Caki2 (cell line): ENCODE results near the gene MET. TPM values are rescaled to one million over a fixed set of nuclear protein-coding genes. Genes with fewer than 3 reads are reported as not detected.
"Not testable (repeated sequence)": the region's sequence is repeated elsewhere in the genome, so short reads cannot be mapped to it uniquely, and the experiment has no call there.

Experiments
- DNase-seq: peaks from one replicate; pipeline ENCODE4 v3.0.0-alpha.2; 2015; ENCODE audit warnings: low read depth
- in situ Hi-C: cut with HindIII; loops from 2 replicates; pipeline ENCODE4 v1.10.0; 2016; ENCODE audit warnings: low sequenced_read_pairs, low pct_unique_long_range_greater_than_20kb, mixed read lengths
- total RNA-seq: library from RNA; depleted of rRNA; stranded (reverse); fragments of >200 nt; shearing (Covaris generic); gene quantifications from 2 replicates; pipeline ENCODE4 v1.2.3, GENCODE V29; 2014; ENCODE audit warnings: low replicate concordance

MET gene
- total RNA-seq, 1 experiment from 2014 or later = 324 TPM

DNA sequence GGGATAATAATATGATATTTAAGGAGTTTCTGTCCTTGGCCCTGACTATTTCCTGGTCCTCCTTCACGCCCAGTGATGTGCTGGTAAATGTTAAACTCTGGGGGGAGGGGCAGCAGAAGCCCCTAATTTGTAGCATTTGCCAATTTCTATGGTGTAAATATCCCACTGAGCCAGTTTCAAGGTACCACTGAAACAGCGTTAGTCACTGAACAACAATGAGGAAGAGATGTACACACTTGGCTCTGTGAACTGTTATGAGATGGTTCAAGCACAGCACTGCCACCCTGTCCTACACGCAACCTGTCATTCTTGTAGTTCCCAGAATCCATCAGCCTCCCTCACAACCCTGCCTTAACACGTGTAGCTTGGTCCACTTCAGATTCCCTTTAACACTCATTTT, 39.8 kb downstream of the MET start:
- no peak for DNase-seq
- in situ Hi-C loops = no loop called here

DNA sequence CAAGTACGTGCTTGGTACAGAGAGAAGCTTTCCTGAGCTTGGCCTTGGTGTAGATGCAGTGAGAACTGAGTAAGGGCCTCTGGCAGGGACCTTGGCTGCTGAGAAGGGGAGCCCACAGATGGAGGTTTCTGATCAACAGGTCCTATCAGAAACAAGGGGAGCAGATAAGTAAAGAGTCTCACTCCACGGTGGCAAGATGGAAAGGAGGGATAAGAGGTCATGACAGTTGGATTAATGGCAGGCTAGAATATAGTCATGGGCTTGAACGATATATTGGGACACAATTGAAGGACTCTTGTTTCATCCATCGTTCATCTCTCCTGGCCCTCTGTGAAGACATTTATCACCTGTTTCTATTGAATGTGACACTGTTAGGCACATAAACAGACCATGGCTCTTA, 41.5 kb downstream of the MET start:
- no peak for DNase-seq
- in situ Hi-C loops = no loop called here

DNA sequence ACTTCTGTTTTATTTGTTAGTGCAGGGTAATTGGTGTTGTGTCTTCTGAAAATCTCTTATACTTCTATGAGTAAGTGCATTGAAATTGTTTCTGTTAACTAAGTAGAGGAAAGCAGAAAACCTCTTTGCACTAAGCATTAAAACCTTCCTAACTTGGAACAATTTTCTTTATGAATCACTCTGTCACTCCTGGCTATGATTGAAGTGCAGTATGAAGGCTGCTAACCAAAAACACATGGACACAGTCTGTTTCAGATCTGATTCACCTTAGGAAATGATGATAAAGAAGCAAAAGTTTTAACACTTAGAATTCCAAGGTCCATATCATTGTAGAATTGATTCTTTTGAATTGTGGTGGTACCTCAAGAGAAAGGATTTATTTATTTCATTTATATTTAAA, 41.9 kb downstream of the MET start:
- in situ Hi-C loops = no loop called here
- no peak for DNase-seq

DNA sequence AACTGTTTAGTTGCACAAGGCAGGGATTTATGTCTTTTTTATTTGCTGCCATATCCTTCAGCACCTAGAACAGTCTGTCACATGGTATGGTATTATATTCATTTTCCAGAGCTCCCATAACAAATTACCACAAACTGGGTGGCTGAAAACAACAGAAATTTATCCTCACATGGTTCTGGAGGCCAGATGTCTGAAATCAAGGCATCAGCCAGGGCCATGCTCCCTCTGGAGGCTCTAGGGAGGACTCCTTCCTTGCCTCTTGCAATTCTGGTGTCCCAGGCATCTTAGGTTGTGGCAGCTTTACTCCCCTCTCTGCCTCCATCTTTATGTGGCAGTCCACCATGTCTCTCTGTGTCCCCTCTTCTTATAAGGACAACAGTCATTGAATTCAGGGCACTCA, 43.1 kb downstream of the MET start:
- in situ Hi-C loops = no loop called here
- DNase-seq = no peak

DNA sequence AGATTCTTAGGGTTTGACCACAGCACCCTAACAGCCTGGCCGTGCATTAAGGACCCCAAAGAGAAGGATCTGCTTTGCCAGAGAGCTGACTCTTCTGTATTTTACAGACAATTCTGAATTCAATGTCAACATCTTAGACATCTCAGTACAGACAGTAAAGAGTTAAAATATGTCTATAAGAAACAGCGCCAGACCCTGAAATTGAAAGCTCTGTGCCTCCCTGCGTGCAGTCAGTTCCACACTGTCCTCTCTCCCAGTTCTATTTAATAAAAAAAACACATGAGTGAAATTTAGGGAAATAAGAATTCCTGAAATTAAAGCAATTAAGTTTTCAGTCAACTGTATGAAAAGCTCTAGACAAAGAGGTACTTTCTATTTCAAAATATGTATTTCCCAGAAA, 45.1 kb downstream of the MET start:
- no peak for DNase-seq
- in situ Hi-C loops = no loop called here

DNA sequence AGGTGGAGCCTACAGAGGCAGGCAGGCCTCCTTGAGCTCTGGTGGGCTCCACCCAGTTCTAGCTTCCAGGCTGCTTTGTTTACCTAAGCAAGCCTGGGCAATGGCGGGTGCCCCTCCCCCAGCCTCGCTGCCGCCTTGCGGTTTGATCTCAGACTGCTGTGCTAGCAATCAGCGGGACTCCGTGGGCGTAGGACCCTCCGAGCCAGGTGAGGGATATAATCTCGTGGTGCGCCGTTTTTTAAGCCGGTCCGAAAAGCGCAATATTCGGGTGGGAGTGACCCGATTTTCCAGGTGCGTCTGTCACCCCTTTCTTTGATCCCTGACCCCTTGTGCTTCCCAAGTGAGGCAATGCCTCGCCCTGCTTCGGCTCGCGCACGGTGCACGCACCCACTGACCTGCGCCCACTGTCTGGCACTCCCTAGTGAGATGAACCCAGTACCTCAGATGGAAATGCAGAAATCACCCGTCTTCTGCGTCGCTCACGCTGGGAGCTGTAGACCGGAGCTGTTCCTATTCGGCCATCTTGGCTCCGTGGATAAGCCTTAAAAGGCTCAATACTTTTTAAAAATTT, 52.0 kb downstream of the MET start:
- in situ Hi-C loops, DNase-seq: not testable (repeated sequence)

DNA sequence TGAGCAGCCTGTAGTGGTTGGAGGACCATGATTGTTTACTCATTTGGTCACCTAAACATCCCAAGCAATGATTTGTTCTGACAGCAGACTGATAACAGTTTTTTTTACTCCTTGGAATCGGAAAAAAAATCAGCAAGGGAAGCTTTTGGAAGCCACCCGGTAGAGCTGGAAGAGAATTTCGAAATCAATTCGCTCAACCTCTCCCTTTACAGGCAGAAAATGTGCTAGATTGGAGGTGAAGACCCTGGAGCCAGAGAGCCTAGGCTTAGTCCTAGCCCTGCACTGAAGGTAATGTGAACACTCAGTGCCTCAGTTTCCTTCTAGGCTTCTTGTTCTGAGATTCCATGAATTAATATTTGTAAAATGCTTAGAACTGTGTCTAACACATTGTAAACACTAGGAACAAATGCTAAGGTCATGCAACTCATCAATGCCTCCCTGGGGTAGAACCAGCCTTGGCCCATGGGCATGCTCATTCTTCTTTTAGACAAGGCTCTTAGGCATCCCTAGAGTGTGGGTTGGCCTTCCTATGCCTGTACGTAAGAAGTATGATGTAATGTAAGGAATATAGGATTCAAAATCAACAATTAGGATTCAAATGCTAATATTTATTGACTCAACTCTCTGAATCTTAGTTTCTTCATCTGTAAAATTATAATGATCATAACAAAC, 52.7 kb downstream of the MET start:
- no peak for DNase-seq
- in situ Hi-C loops = no loop called here

DNA sequence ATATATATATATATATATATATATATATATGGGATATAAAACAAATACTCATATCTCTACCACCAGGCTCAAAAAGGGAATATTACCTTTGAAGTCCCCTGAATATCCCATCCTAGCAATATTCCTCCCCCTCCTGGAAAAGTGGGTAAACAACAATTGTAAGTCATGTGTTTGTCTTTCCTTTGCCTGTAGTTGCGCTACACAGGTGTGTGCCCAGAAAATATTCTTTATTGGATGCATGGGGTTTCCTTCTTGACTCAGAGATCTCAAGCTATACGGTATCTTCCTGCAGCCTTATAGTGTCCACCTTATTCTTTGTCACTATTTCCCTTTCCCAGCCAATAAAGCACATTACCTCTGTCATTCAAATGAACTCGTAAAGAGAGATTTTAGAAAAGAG, 54.2 kb downstream of the MET start:
- DNase-seq = no peak
- in situ Hi-C loops = no loop called here

DNA sequence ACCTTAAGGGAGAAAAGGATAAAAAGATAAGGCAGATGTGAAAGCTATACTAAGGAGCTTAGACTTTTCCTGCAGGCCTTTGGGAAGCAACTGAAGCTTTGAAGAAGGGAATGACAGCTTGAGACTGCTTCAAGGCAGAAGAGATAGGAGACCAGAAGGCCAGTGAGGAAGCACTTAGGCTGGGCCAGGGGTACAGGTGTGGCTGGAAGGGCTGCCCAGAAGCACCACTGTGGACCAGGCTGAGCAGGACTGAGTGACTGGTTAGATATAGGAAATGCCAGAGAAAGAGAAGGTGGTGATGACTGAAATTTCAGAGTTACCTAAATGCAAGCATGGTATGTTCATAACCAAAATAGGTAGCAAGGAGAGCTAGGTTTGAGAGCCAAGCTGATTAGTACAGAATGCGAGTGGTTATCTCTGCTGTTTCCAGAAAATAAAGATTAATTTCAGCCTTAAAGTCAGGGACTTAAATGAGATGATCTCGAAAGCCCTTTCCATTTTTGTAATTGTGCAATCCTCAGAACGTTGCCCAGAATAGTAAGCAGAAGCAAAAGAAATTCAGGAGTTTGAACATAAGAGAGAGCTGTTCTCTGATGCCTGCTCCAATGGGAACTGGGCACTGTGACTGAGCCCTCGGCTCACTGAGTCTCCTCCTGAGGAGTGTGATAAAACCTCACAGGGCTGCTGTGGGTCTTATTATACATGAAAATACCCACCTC, 54.9 kb downstream of the MET start:
- no peak for DNase-seq

DNA sequence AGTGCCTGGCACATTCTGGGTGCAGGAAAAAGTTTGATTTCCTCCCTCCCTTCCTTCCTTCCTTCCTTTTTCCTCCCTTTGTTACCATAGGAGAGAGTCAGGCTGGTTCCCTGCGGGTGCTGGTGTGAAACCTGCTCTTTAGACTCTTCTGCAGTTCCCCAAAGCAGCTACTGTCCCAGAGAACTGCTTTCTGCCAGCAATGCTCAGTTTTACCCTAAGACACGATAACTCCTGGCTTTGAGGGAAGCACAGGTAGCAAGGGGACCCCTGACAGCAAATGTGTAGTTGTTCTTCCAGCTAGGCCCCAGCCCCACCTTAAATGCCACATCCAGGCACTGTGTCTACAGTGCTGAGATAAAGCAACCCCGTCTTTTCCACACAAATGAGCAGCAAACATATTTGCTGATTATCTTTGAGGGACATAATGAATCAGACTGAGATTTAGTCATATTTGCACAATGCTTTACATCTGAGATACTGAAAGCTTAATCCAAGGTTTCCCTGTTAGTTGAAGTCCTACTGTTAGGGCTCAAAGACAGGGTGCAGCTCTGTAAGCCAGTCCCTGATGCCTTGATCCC, 55.5 kb downstream of the MET start:
- no peak for DNase-seq
- in situ Hi-C loops = no loop called here

More for the DNA sequence above, 54.9 kb downstream of the MET start:
- in situ Hi-C loops = no loop called here

DNA sequence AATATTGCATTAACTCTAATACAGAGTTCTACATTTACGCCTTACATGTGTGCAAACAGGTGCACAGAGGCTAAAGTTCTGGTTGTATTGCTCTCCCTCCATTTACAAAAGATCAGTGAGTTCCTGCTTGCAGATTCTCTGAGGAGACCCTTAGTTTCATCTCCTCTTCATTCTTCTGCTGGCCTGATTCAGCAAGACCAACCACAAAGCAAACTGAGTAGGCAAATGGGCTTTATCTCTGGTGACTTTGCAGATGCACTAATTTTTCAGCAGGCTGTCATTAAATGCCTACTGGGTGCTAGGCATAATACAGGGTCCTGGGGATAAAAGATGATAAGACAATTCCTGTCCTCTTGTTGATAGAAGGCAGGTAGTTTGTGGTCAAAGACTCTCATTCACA, 56.4 kb downstream of the MET start:
- no peak for DNase-seq
- in situ Hi-C loops = no loop called here

DNA sequence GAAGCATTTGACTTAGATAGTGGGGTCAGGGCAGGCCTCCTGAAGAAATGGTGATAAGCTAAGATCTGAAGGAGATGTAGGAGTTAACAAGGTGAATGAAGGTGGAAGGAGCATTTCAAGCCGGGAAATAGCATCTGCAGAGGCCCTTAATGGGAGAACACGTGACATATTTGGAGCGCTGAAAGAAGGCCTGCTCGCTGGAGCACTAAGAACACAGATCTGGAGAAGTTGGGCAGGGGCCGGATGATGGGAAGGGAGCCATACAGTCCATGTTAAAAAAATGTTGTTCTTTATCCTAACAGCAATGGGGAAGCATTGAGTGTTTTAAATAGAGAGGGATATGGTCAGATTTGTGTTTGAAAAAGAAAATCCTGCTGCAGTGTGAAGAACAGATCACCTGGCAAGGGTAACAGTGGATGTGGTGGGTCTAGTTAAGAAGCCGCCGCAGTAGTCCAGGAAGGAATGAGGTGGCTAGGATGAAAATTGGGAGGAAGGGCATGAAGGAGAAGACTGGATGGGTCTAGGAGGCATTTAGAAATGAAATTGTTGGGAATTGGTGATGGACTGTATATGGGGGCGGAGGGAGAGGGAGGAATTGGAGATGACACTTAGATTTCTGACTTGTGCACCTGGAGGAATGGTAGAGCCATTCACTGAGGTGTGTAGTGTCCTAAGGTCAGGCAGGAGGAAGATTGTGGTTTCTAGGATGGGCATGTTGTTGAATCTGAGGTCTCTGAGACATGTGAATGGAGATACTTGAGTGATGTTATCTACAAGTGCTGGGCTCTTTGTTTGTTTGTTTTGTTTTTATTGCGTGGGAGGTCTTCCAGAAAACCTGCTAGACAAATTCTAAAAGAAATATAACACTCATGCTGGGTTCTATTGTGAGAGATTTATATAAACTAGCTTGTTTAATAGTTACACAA, 58.4 kb downstream of the MET start:
- in situ Hi-C loops = no loop called here
- DNase-seq = peak; percentile 73

DNA sequence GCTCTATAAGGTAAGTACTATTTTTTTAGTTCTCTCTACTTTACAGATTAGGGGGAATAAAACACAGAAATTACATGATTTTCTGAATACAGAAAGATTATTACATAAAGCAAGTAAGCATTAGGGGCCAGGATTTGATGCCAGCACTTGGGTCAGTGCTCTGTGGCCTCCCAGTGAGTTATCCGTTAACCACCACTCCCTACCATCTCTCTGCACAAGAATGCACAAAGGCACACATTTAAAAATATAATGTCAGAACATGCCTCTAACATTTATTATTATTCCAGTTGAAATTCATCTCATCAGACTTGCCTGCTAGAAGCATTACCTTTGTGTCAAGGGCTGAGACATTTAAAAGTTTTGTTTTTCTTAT, 59.0 kb downstream of the MET start:
- DNase-seq = no peak
- in situ Hi-C loops = no loop called here

DNA sequence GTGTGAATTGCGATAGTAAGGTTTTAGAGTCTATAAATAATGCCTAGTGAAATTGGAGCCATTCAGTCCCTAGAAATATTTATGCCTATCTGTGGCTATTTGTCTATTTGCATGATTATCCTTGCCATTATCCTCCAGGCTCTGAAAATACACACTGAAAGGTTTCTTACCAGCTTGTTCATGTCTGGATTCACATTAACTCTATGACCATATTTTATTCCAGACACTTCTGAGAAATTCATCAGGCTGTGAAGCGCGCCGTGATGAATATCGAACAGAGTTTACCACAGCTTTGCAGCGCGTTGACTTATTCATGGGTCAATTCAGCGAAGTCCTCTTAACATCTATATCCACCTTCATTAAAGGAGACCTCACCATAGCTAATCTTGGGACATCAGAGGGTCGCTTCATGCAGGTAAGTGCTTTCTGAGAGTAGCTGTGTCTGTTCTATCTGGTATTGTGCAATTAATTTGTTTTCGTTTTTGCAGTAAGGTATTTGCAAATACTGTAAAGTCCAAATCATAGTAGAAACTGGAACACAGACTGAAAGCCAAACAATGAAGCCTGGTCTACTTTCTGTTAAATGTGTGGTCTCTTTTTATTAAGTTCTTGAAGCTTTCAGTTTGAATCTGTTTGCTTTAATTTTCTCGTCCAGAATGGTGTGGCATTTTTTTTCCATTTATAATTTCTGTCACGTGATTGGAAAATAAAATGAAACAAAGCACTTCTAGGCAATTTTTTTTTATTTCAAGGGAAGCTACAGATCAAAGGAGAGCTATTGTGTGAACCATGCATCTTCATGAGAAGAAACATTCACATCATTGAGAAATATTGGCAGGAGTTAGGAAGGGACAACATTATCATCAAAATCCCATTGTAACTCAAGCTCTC, 59.7 kb downstream of the MET start:
- no peak for DNase-seq
- in situ Hi-C loops = no loop called here

DNA sequence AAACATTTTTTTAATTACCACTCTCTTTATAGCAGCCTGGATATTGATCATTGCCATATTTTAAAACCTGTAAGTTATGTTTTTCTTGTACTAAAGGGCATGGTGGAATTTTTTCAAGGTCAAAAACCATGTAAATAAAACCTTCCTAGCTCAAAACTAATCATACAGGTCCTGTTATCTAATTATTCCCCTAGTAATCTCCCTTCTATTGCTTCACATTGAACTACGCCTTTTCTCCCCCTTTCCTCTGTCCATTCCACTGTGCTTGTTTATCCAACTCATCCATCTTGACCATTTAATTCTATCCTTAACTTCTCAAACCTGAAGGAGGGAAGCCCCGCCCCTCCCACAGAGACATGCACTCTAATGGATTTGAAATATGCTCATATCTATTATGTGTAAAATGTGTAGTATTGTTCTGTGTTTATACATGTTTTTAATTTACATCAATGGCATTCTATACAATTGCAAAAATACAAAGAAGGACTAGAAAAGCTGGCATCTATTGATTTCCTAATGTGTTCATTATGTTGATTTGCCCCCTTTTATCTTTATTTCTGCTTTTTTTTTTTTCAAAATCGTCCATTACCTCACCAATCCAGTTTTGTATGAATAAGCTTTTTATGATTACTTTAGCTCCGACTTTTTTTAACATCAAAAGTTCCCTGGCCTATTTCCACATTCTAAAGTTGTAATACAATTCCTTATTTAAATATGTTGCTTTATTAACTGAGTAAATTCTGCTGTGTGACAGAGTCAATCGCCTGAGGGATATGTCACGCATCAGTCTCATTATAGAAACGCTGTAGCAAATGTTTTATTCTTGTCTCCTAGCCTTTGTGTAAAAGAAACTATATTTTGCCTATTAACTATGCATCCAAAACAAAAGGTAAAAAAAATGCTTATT, 61.0 kb downstream of the MET start:
- in situ Hi-C loops = no loop called here
- no peak for DNase-seq

DNA sequence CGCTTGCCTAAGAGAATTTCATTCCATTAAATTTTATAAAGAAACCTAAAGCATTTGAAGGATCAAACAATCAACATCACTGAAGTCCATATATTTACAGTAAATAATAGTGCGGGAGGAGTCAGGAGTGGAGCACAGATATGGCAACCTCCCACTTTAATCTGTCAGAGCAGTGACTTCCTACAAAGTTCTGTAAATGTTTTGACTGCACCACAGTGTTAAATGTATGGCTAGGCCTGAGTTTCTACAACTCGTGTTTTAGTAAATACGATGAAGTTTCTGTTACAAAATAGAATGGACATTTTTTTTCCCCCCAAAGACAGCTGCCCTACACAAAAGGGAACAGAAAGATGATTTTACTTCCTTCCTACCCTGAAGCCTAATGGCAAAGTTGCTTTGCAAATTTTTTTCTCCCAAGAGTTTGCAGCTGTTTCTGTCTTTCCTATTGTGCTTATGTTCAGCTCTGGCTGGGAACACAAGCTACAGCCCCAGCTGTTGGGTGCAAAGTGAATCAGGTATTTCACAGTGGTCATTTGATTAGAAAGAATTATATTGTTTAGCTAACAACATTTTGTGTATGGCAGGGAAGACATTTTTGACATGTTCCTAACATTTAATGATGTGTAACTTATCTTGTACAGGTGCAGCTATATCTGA, 62.1 kb downstream of the MET start:
- in situ Hi-C loops = no loop called here
- DNase-seq = no peak
